Astrocyte (in vitro differentiated cells and primary cell): ENCODE data around the gene EXTL2.

Source experiments
- EZH2 ChIP-seq: IDR thresholded peaks from 2 replicates; pipeline ENCODE4 v1.6.1; 2012; ENCODE audit warnings: mild to moderate bottlenecking, low read length, inconsistent platforms; ENCODE audit not compliant: insufficient read depth
- TF ChIP-seq, protein P1 (sequence below): IDR thresholded peaks from 2 replicates; pipeline ENCODE4 v1.5.1; 2011; ENCODE audit warnings: low read depth, mild to moderate bottlenecking, inconsistent platforms, low read length, moderate library complexity; ENCODE audit not compliant: insufficient read depth

DNA sequence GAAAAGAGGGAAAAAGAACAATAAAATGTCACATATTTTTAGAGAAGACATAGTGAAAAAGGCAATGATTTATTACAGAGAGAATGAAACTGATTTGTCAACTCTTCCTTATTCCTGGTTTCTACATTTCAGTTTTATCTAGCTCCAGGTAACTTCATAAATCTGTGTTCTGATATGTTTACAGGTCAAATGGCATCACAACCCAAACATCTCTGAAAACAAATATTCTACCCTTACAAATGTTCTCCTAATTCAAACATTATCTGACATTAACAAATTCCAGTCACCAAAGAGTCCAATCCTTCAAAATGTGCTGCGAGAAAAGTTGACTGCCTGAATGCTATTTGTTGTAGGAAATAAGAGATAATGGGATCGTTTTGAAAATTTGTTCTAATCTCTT is 20.2 kb downstream of the EXTL2 start:
- TF ChIP-seq, protein P1, sequence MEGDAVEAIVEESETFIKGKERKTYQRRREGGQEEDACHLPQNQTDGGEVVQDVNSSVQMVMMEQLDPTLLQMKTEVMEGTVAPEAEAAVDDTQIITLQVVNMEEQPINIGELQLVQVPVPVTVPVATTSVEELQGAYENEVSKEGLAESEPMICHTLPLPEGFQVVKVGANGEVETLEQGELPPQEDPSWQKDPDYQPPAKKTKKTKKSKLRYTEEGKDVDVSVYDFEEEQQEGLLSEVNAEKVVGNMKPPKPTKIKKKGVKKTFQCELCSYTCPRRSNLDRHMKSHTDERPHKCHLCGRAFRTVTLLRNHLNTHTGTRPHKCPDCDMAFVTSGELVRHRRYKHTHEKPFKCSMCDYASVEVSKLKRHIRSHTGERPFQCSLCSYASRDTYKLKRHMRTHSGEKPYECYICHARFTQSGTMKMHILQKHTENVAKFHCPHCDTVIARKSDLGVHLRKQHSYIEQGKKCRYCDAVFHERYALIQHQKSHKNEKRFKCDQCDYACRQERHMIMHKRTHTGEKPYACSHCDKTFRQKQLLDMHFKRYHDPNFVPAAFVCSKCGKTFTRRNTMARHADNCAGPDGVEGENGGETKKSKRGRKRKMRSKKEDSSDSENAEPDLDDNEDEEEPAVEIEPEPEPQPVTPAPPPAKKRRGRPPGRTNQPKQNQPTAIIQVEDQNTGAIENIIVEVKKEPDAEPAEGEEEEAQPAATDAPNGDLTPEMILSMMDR, result no peak
- TF ChIP-seq EZH2, result no peak
